A549 (cell line): Measurements from ENCODE around the gene POLRMT. TPM values are rescaled to one million over a fixed set of nuclear protein-coding genes. Genes with fewer than 3 reads are reported as not detected.

Experiments used
- ATAC-seq, 2 experiments: fragments of 200-7000 bp in 1 of 2; fragments of >200 bp in 1 of 2; cut with Nextera tagmentation in 1 of 2; cut with Tn5 transposase in 1 of 2; 3 replicates each; pipeline versions ENCODE4 v1.8.0 to v1.9.1; 2018 to 2020; ENCODE audit warnings: mild to moderate bottlenecking in 1 of 2, moderate library complexity in 1 of 2
- CTCF ChIA-PET: fragments of 300-600 bp; sonication (Branson Sonifier 250); formaldehyde crosslinking; extraction: SDS; loops from one replicate; lab custom pipeline; 2021; ENCODE audit warnings: antibody characterized with exemption, inconsistent platforms; lab: Yijun Ruan, JAX
- POLR2A ChIA-PET: fragments of 350-600 bp; formaldehyde crosslinking; extraction: SDS; loops from one replicate; lab custom pipeline; 2021; ENCODE audit warnings: antibody characterized with exemption, inconsistent platforms; lab: Yijun Ruan, JAX
- DNase-seq, 2 experiments: peaks; one replicate each; pipeline versions ENCODE4 v3.0.0 to v3.0.0-alpha.2; 2011 to 2016; ENCODE audit warnings: low read depth in 1 of 2, low spot score in 1 of 2
- FAIRE-seq: peaks from 2 replicates; lab custom pipeline; 2011; peaks lifted over from hg19 to GRCh38; lab: Jason Lieb, UNC
- H3K27ac ChIP-seq, 2 experiments: fragments of >200 bp; sonication (Bioruptor Twin); formaldehyde crosslinking; 3 replicates each; pipeline ENCODE4 v1.5.1; 2016 to 2017
- H3K4me1 ChIP-seq: fragments of >200 bp; sonication (Bioruptor Twin); formaldehyde crosslinking; 3 replicates; pipeline ENCODE4 v1.6.1; 2016
- H3K4me2 ChIP-seq: fragments of >200 bp; sonication (Bioruptor Twin); formaldehyde crosslinking; 3 replicates; pipeline ENCODE4 v1.6.1; 2016
- H3K4me3 ChIP-seq: fragments of >200 bp; sonication (Bioruptor Twin); formaldehyde crosslinking; 3 replicates; pipeline ENCODE4 v1.5.1; 2016
- H3K9me3 ChIP-seq: fragments of >200 bp; sonication (Bioruptor Twin); formaldehyde crosslinking; 3 replicates; pipeline ENCODE4 v1.6.1; 2016
- BHLHE40 ChIP-seq: IDR thresholded peaks from 2 replicates; pipeline ENCODE4 v1.6.1; 2012; ENCODE audit warnings: low read depth, low read length, inconsistent platforms
- E2F6 ChIP-seq: IDR thresholded peaks from 2 replicates; pipeline ENCODE4 v1.6.1; 2012; ENCODE audit warnings: low read depth, borderline replicate concordance
- EHF ChIP-seq: fragments of 250-450 bp; sonication (Bioruptor Pico); IDR thresholded peaks from 2 replicates; pipeline ENCODE4 v1.5.0; 2020; ENCODE audit warnings: mild to moderate bottlenecking
- ELK1 ChIP-seq: fragments of 150-350 bp; IDR thresholded peaks from 2 replicates; pipeline ENCODE4 v1.6.1; 2014; ENCODE audit warnings: low read depth, mild to moderate bottlenecking, low read length
- FOSL2 ChIP-seq, 2 experiments: fragments of 450-650 bp in 1 of 2; fragments of >200 bp in 1 of 2; sonication (Bioruptor Twin) in 1 of 2; formaldehyde crosslinking; IDR thresholded peaks; 2 replicates each; pipeline versions ENCODE4 v1.5.0 to v1.6.1; 2016 to 2020; ENCODE audit warnings: mild to moderate bottlenecking in 1 of 2, moderate library complexity in 1 of 2
- JUNB ChIP-seq: fragments of >200 bp; sonication (Bioruptor Twin); formaldehyde crosslinking; IDR thresholded peaks from 2 replicates; pipeline ENCODE4 v1.6.1; 2016
- KDM1A ChIP-seq: fragments of 200-600 bp; sonication (generic); IDR thresholded peaks from 2 replicates; pipeline ENCODE4 v1.6.1; 2016; ENCODE audit warnings: low read depth, mild to moderate bottlenecking
- KDM5A ChIP-seq: fragments of 200-600 bp; sonication (generic); IDR thresholded peaks from 2 replicates; pipeline ENCODE4 v1.6.1; 2016; ENCODE audit warnings: antibody characterized with exemption, mild to moderate bottlenecking
- MAX ChIP-seq: IDR thresholded peaks from 2 replicates; pipeline ENCODE4 v1.6.1; 2012
- MYC ChIP-seq: IDR thresholded peaks from 2 replicates; pipeline ENCODE4 v1.6.1; 2012; ENCODE audit warnings: mild to moderate bottlenecking, inconsistent platforms, low read length, improper control_type of control experiment, borderline replicate concordance
- NFE2L2 ChIP-seq: fragments of 150-350 bp; conservative IDR thresholded peaks from 2 replicates; pipeline ENCODE4 v1.6.1; 2014; ENCODE audit warnings: low read length
- PBX3 ChIP-seq: IDR thresholded peaks from 2 replicates; pipeline ENCODE4 v1.6.1; 2012
- PHF8 ChIP-seq: fragments of 200-600 bp; sonication (generic); IDR thresholded peaks from 2 replicates; pipeline ENCODE4 v1.6.1; 2016; ENCODE audit warnings: low read depth, mild to moderate bottlenecking, antibody characterized with exemption, moderate library complexity, borderline replicate concordance
- REST ChIP-seq: fragments of 200-600 bp; sonication (generic); IDR thresholded peaks from 2 replicates; pipeline ENCODE4 v1.6.1; 2016; ENCODE audit warnings: antibody characterized with exemption, mild to moderate bottlenecking, moderate library complexity
- RNF2 ChIP-seq: fragments of 200-600 bp; sonication (generic); IDR thresholded peaks from 2 replicates; pipeline ENCODE4 v1.6.1; 2016; ENCODE audit warnings: low read depth, mild to moderate bottlenecking, antibody characterized with exemption, moderate library complexity, borderline replicate concordance
- WGBS: methylation state at CpG from one replicate; pipeline ENCODE4 v1.1.6; 2017; ENCODE audit errors: missing lambda C conversion rate; 5-methylcytosine and 5-hydroxymethylcytosine counted together
- polyA plus RNA-seq, 4 experiments: library from polyadenylated mRNA; depleted of rRNA in 3 of 4; stranded (reverse); fragments of >200 nt; fragmentation: RNase III in 1 of 4; extraction: RNeasy Plus Mini Kit Qiagen cat#74134 plus additional on column Dnase treatment in 1 of 4; gene quantifications; 2 replicates in 3 of 4; 3 replicates in 1 of 4; pipeline ENCODE4 v1.2.3, GENCODE V29; 2011 to 2017

POLRMT gene
- polyA plus RNA-seq, 2 of the 4 experiments (the other 2 are of a cell fraction) = 41.9 to 68.8 TPM

GRCh38 chr19:612941-613340 is 20.4 kb downstream of the POLRMT start:
- ATAC-seq = no peak
- WGBS = 97% methylated on average over 33 of the region's 33 CpGs
- no peak overlapping the region for H3K4me2 ChIP-seq
- H3K4me1 ChIP-seq = peaks cover 40% of the 10 kb centered on the region
- no peaks in the 10 kb centered on the region for H3K9me3 ChIP-seq
- DNase-seq = no peak
- FAIRE-seq = no peak
- TF ChIP-seq BHLHE40 = no peak
- TF ChIP-seq PHF8 = no peak
- no peak for TF ChIP-seq KDM5A
- TF ChIP-seq MAX = no peak
- no peak for TF ChIP-seq JUNB
- TF ChIP-seq RNF2 = no peak
- no peak for TF ChIP-seq PBX3
- TF ChIP-seq E2F6 = no peak
- TF ChIP-seq ELK1 = no peak
- TF ChIP-seq NFE2L2 = no peak
- no peak for TF ChIP-seq MYC
- TF ChIP-seq REST = no peak
- TF ChIP-seq KDM1A = no peak
- ChIA-PET POLR2A (no interaction called here), CTCF (interaction anchor here (1.1 kb wide), 1 partner anchor 27 kb away, joined by 3 read pairs; no protein-coding TSS in a partner anchor)
- no peak overlapping the region for H3K27ac ChIP-seq
- no peak overlapping the region for H3K4me3 ChIP-seq

GRCh38 chr19:611481-611868 is 21.9 kb downstream of the POLRMT start:
- 51% methylated on average over 13 of the region's 13 CpGs for WGBS
- Histone ChIP-seq H3K4me2 (peak overlapping the region; percentile 44; the same call in 1 of the 3 replicates), H3K9me3 (no peaks in the 10 kb centered on the region), H3K27ac (peak overlapping the region; percentile 72 to 86), H3K4me1 (peaks cover 40% of the 10 kb centered on the region), H3K4me3 (no peak overlapping the region)
- POLR2A ChIA-PET = interaction anchor here (0.5 kb wide), 1 partner anchor 20 kb away, joined by 5 read pairs; no protein-coding TSS in a partner anchor
- CTCF ChIA-PET = interaction anchor here (1.7 kb wide), 1 partner anchor 12 kb away, joined by 4 read pairs; no protein-coding TSS in a partner anchor
- no peak for TF ChIP-seq EHF (CRISPR knock-in tag)
- no peak for TF ChIP-seq FOSL2 (IDR thresholded peaks at IDR 0.05)
- TF ChIP-seq FOSL2 (CRISPR knock-in tag; IDR thresholded peaks at IDR 0.05) = peak; percentile 24; the same call in 1 of the 2 replicates
- no peak for DNase-seq
- ATAC-seq = peak in 1 of 2 experiments; percentile 14; a peak in 3 of 6 replicates
- no peak for FAIRE-seq
